ENCODE data around the gene HIVEP3. TPM values are rescaled to one million over a fixed set of nuclear protein-coding genes. Genes with fewer than 3 reads are reported as not detected.

HIVEP3 gene
- total and polyA plus RNA-seq, 2 donors (not counting 1 experiment from before 2014, with no cell fraction given) = 2.0 to 5.1 TPM

GRCh38 chr1:41878911-41879310 lies 39.8 kb downstream of the HIVEP3 start:
- Mint-ChIP-seq H3K4me3 (no peak overlapping the region), H3K27me3 (no peaks in the 10 kb centered on the region), H3K9me3 (ENCODE audit: insufficient read depth) (no peaks in the 10 kb centered on the region), H3K4me1 (peaks cover 7% of the 10 kb centered on the region), H3K27ac (no peak overlapping the region)
- 100% methylated on average over 4 of the region's 5 CpGs for WGBS (ENCODE audit: insufficient coverage)
- Histone ChIP-seq H3K9me3 (ENCODE audit: control extremely low read depth in 1 of 3, control insufficient read depth in 2 of 3, insufficient read depth in 1 of 3, low read length in 2 of 3) (no peaks in the 10 kb centered on the region), H4K20me1 (ENCODE audit: control insufficient read depth, insufficient read depth, low read length, poor library complexity, severe bottlenecking) (no peaks in the 10 kb centered on the region), H3K4me1 (ENCODE audit: control insufficient read depth in 2 of 2, insufficient read depth in 2 of 2, low read length in 2 of 2) (peaks cover 6% of the 10 kb centered on the region in 2 donors), H2AFZ (ENCODE audit: insufficient read depth, low read depth, low read length, poor library complexity, severe bottlenecking) (no peak overlapping the region), H3K27me3 (replicated peaks in 1 of 4; ENCODE audit: control extremely low read depth in 1 of 4, control insufficient read depth in 3 of 4, insufficient read depth in 4 of 4, low read length in 3 of 4) (no peaks in the 10 kb centered on the region), H3K9ac (ENCODE audit: low read length) (no peak overlapping the region), H3K27ac (ENCODE audit: low read length in 2 of 2) (no peak overlapping the region), H3K36me3 (replicated peaks in 1 of 2; ENCODE audit: control extremely low read depth in 1 of 2, control insufficient read depth in 1 of 2, extremely low read depth in 1 of 2, insufficient read depth in 2 of 2, low read length in 1 of 2) (no peaks in the 10 kb centered on the region), H3K4me2 (replicated peaks; ENCODE audit: low read depth, low read length, poor library complexity, severe bottlenecking) (no peak overlapping the region), H3K79me2 (ENCODE audit: control insufficient read depth, insufficient read depth, low read length) (no peaks in the 10 kb centered on the region), H3K4me3 (ENCODE audit: control extremely low read depth in 1 of 5, extremely low read depth in 1 of 5, insufficient read depth in 1 of 5, low read depth in 2 of 5, low read length in 4 of 5) (no peak overlapping the region)
- CTCF ChIA-PET = interaction anchor here (0.6 kb wide), 1 partner anchor 199 kb away, joined by 3 read pairs; no protein-coding TSS in a partner anchor
- intact Hi-C loops (cut with micrococcal nuclease) = no loop called here
- TF ChIP-seq, protein P1, sequence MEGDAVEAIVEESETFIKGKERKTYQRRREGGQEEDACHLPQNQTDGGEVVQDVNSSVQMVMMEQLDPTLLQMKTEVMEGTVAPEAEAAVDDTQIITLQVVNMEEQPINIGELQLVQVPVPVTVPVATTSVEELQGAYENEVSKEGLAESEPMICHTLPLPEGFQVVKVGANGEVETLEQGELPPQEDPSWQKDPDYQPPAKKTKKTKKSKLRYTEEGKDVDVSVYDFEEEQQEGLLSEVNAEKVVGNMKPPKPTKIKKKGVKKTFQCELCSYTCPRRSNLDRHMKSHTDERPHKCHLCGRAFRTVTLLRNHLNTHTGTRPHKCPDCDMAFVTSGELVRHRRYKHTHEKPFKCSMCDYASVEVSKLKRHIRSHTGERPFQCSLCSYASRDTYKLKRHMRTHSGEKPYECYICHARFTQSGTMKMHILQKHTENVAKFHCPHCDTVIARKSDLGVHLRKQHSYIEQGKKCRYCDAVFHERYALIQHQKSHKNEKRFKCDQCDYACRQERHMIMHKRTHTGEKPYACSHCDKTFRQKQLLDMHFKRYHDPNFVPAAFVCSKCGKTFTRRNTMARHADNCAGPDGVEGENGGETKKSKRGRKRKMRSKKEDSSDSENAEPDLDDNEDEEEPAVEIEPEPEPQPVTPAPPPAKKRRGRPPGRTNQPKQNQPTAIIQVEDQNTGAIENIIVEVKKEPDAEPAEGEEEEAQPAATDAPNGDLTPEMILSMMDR (IDR thresholded peaks at IDR 0.05) = no peak
- no peak for TF ChIP-seq EZH2 (IDR thresholded peaks at IDR 0.05; ENCODE audit: borderline replicate concordance, insufficient read depth, low read depth, low read length, poor library complexity, severe bottlenecking)
- POLR2A ChIA-PET = no interaction called here
- no peak for ATAC-seq (ENCODE audit: low read depth)
- DNase-seq = no peak

DNA sequence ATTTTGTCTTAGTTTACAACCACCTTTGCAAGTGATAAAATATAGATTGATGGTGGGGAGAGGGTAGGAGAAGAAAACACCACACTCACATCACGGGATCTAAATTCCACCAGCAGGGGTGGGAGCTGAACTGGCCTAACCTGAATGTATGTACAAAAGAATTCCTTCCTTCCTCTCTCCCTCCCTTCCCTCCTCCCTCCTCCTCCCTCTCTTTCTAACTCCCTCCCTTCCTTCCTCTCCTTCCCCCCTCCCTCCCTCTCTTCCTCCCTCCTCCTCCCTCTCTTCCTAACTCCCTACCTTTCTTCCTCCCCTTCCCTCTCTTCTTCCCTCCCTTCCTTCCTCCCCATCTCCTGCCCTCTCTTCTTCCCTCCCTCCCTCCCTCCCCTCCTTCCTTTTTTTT lies 40.2 kb downstream of the HIVEP3 start:
- intact Hi-C loops (cut with micrococcal nuclease) = no loop called here
- CTCF ChIA-PET = interaction anchor here (0.6 kb wide), 1 partner anchor 198 kb away, joined by 3 read pairs; no protein-coding TSS in a partner anchor
- H2AFZ ChIP-seq (ENCODE audit: insufficient read depth, low read depth, low read length, poor library complexity, severe bottlenecking) = no peak overlapping the region

More for the DNA sequence above, 40.2 kb downstream of the HIVEP3 start:
- Histone ChIP-seq H3K79me2 (ENCODE audit: control insufficient read depth, insufficient read depth, low read length) (no peaks in the 10 kb centered on the region), H3K4me3 (ENCODE audit: control extremely low read depth in 1 of 5, extremely low read depth in 1 of 5, insufficient read depth in 1 of 5, low read depth in 2 of 5, low read length in 4 of 5) (no peak overlapping the region), H3K36me3 (replicated peaks in 1 of 2; ENCODE audit: control extremely low read depth in 1 of 2, control insufficient read depth in 1 of 2, extremely low read depth in 1 of 2, insufficient read depth in 2 of 2, low read length in 1 of 2) (no peaks in the 10 kb centered on the region), H3K4me1 (ENCODE audit: control insufficient read depth in 2 of 2, insufficient read depth in 2 of 2, low read length in 2 of 2) (peaks cover 6% of the 10 kb centered on the region in 2 donors), H3K9me3 (ENCODE audit: control extremely low read depth in 1 of 3, control insufficient read depth in 2 of 3, insufficient read depth in 1 of 3, low read length in 2 of 3) (no peaks in the 10 kb centered on the region), H4K20me1 (ENCODE audit: control insufficient read depth, insufficient read depth, low read length, poor library complexity, severe bottlenecking) (no peaks in the 10 kb centered on the region), H3K4me2 (replicated peaks; ENCODE audit: low read depth, low read length, poor library complexity, severe bottlenecking) (no peak overlapping the region), H3K9ac (ENCODE audit: low read length) (no peak overlapping the region), H3K27me3 (replicated peaks in 1 of 4; ENCODE audit: control extremely low read depth in 1 of 4, control insufficient read depth in 3 of 4, insufficient read depth in 4 of 4, low read length in 3 of 4) (no peaks in the 10 kb centered on the region), H3K27ac (ENCODE audit: low read length in 2 of 2) (no peak overlapping the region)
- no peak overlapping the region for H3K4me3 Mint-ChIP-seq
- no peaks in the 10 kb centered on the region for H3K27me3 Mint-ChIP-seq
- DNase-seq (no peak), ATAC-seq (ENCODE audit: low read depth) (no peak)
- TF ChIP-seq, protein P1 (IDR thresholded peaks at IDR 0.05) = no peak
- TF ChIP-seq EZH2 (IDR thresholded peaks at IDR 0.05; ENCODE audit: borderline replicate concordance, insufficient read depth, low read depth, low read length, poor library complexity, severe bottlenecking) = no peak
- H3K4me1 Mint-ChIP-seq = peaks cover 7% of the 10 kb centered on the region
- POLR2A ChIA-PET = no interaction called here
- no CpG with 5 or more reads among the region's 1 CpG for WGBS (ENCODE audit: insufficient coverage)
- no peak overlapping the region for H3K27ac Mint-ChIP-seq
- H3K9me3 Mint-ChIP-seq (ENCODE audit: insufficient read depth) = no peaks in the 10 kb centered on the region
